ENCODE measurements around the gene KLK10. TPM values are rescaled to one million over a fixed set of nuclear protein-coding genes. Genes with fewer than 3 reads are reported as not detected.

KLK10 gene
- total RNA-seq, 1 experiment from 2014 or later: not detected

DNA sequence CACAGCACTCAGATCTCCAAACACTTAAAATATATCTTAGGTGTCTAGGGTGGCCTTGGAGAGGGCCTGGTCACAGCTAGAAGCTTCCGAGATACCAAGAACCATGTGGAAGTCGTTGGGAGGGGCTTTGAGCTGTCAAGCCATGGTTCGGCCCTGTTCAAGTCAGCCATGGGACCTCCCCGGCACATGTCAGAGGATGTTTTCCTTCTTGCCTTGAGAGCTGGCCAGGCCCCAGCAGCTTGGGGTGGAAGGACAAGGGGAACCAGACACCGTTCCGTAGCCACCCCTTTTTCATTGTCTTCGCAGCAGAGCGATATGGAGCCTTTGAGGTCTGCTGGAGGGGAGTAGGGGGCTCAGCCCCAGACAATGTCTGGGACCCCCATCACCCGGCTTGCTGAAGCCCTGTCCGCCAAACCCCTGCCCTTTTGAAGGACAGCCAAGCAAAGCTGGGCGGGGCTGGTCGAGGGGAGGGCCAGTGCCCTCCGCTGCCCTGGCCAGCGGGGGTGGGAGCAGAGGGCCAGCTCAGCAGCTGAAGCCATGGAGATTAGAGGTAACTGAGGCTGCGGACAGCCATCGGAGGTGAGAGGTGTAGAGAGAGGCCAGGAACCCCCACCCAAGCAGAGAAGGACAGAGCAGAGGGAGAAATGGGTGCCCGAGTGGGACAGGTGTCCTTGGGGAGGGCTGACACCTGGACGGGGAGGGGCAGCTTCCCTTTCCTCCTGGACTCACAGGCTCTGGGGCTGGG is 6.5 kb upstream of the KLK10 start:
- DNase-seq (ENCODE audit: low spot score): no peak
- Histone ChIP-seq H3K36me3 (ENCODE audit: insufficient read depth, low read length, poor library complexity, severe bottlenecking) (no peaks in the 10 kb centered on the region), H3K27ac (ENCODE audit: low read depth, low read length, poor library complexity, severe bottlenecking) (no peak overlapping the region), H3K27me3 (replicated peaks; ENCODE audit: insufficient read depth, low read depth, low read length, poor library complexity) (peaks cover 67% of the 10 kb centered on the region), H3K4me1 (ENCODE audit: insufficient read depth, low read length, poor library complexity, severe bottlenecking) (no peaks in the 10 kb centered on the region), H3K9me3 (ENCODE audit: low read depth, low read length, poor library complexity, severe bottlenecking) (no peaks in the 10 kb centered on the region), H3K4me3 (ENCODE audit: low read depth, low read length, poor library complexity, severe bottlenecking) (no peak overlapping the region)
- TF ChIP-seq, protein P1, sequence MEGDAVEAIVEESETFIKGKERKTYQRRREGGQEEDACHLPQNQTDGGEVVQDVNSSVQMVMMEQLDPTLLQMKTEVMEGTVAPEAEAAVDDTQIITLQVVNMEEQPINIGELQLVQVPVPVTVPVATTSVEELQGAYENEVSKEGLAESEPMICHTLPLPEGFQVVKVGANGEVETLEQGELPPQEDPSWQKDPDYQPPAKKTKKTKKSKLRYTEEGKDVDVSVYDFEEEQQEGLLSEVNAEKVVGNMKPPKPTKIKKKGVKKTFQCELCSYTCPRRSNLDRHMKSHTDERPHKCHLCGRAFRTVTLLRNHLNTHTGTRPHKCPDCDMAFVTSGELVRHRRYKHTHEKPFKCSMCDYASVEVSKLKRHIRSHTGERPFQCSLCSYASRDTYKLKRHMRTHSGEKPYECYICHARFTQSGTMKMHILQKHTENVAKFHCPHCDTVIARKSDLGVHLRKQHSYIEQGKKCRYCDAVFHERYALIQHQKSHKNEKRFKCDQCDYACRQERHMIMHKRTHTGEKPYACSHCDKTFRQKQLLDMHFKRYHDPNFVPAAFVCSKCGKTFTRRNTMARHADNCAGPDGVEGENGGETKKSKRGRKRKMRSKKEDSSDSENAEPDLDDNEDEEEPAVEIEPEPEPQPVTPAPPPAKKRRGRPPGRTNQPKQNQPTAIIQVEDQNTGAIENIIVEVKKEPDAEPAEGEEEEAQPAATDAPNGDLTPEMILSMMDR (conservative IDR thresholded peaks at IDR 0.05; ENCODE audit: low read depth, low read length): no peak
- TF ChIP-seq EZH2 (IDR thresholded peaks at IDR 0.05; ENCODE audit: borderline replicate concordance, low read depth, low read length, poor library complexity, severe bottlenecking): no peak
- intact Hi-C loops (cut with micrococcal nuclease; ENCODE audit: unreplicated experiment): no loop called here
- no TSS peak for BruUV-seq (replicated peaks)
- ChIA-PET POLR2A (ENCODE audit: low non-redundant PET) (interaction anchor here (0.9 kb wide), 1 partner anchor 83 kb away, joined by 6 read pairs; no protein-coding TSS in a partner anchor), CTCF (no interaction called here)

DNA sequence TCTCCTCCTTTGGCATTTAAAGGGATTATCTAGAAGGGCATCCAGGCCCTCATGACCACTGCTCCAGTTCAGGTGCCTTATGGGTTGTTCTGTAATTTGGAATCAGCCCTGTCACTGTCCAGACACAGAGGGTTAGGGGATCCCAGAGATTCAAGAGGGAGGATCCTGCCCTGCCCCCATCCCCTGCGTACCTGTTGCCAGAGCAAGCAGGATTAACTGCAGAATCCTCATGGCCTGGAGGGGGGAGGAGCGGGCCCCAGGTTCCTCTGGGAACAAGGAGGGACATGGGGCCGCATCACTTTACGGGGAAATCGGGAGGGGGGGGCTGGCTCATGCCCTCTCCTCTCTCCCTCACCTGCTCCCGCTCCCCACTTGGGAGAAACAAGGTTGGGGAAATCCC is 5.9 kb upstream of the KLK10 start:
- CTCF ChIA-PET: no interaction called here
- TF ChIP-seq, protein P1 (conservative IDR thresholded peaks at IDR 0.05; ENCODE audit: low read depth, low read length): no peak
- no peak for TF ChIP-seq EZH2 (IDR thresholded peaks at IDR 0.05; ENCODE audit: borderline replicate concordance, low read depth, low read length, poor library complexity, severe bottlenecking)
- Histone ChIP-seq H3K4me1 (ENCODE audit: insufficient read depth, low read length, poor library complexity, severe bottlenecking) (no peaks in the 10 kb centered on the region), H3K27me3 (replicated peaks; ENCODE audit: insufficient read depth, low read depth, low read length, poor library complexity) (peaks cover 69% of the 10 kb centered on the region), H3K9me3 (ENCODE audit: low read depth, low read length, poor library complexity, severe bottlenecking) (no peaks in the 10 kb centered on the region), H3K4me3 (ENCODE audit: low read depth, low read length, poor library complexity, severe bottlenecking) (no peak overlapping the region), H3K27ac (ENCODE audit: low read depth, low read length, poor library complexity, severe bottlenecking) (no peak overlapping the region), H3K36me3 (ENCODE audit: insufficient read depth, low read length, poor library complexity, severe bottlenecking) (no peaks in the 10 kb centered on the region)
- intact Hi-C loops (cut with micrococcal nuclease; ENCODE audit: unreplicated experiment): no loop called here
- no peak for DNase-seq (ENCODE audit: low spot score)
- no TSS peak for BruUV-seq (replicated peaks)
- POLR2A ChIA-PET (ENCODE audit: low non-redundant PET): interaction anchor here (0.9 kb wide), 1 partner anchor 83 kb away, joined by 6 read pairs; no protein-coding TSS in a partner anchor

DNA sequence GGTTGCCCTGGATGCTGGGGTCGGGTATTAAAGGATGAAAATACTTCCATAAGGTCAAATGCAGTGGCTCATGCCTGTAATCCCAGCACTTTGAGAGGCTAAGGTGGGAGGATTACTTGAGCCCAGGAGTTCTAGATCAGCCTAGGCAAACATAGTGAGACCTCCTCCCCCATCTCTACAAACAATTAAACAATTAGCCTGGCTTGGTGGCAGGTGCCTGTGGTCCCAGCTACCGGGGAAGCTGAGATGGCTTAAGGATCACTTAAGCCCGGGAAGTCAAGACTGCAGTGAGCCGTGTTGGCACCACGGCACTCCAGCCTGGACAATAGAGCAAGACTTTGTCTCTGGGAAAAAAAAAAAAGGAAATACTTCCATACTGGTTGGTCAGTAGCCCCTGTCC is 5.4 kb upstream of the KLK10 start:
- Histone ChIP-seq H3K36me3 (ENCODE audit: insufficient read depth, low read length, poor library complexity, severe bottlenecking) (no peaks in the 10 kb centered on the region), H3K27ac (ENCODE audit: low read depth, low read length, poor library complexity, severe bottlenecking) (no peak overlapping the region), H3K4me1 (ENCODE audit: insufficient read depth, low read length, poor library complexity, severe bottlenecking) (no peaks in the 10 kb centered on the region), H3K27me3 (replicated peaks; ENCODE audit: insufficient read depth, low read depth, low read length, poor library complexity) (peaks cover 74% of the 10 kb centered on the region), H3K9me3 (ENCODE audit: low read depth, low read length, poor library complexity, severe bottlenecking) (no peaks in the 10 kb centered on the region), H3K4me3 (ENCODE audit: low read depth, low read length, poor library complexity, severe bottlenecking) (no peak overlapping the region)
- intact Hi-C loops (cut with micrococcal nuclease; ENCODE audit: unreplicated experiment): no loop called here
- ChIA-PET CTCF (no interaction called here), POLR2A (ENCODE audit: low non-redundant PET) (no interaction called here)
- TF ChIP-seq, protein P1 (conservative IDR thresholded peaks at IDR 0.05; ENCODE audit: low read depth, low read length): no peak
- TF ChIP-seq EZH2 (IDR thresholded peaks at IDR 0.05; ENCODE audit: borderline replicate concordance, low read depth, low read length, poor library complexity, severe bottlenecking): no peak
- BruUV-seq (replicated peaks): no TSS peak
- no peak for DNase-seq (ENCODE audit: low spot score)
